Body of pancreas (tissue), 4 donors: ENCODE measurements around the gene PKN1. TPM values are rescaled to one million over a fixed set of nuclear protein-coding genes. Genes with fewer than 3 reads are reported as not detected.
A peak's percentile ranks its signal among the peaks of the same experiment; 100 is the strongest.
"Not testable (repeated sequence)": the region's sequence is repeated elsewhere in the genome, so short reads cannot be mapped to it uniquely, and the experiment has no call there.

Experiments
- ATAC-seq: fragments of 150-250 bp; one replicate; pipeline ENCODE4 v1.9.1; 2016
- DNase-seq, 4 donors: peaks; one replicate each; pipeline ENCODE4 v3.0.0-alpha.2; 2019
- H3K27ac ChIP-seq, 4 donors: fragments of 200-600 bp; sonication (generic); 1 replicate in 3 of 4; 2 replicates in 1 of 4; pipeline versions ENCODE4 v1.5.1 to v1.6.1; 2016 to 2019; ENCODE audit warnings: mild to moderate bottlenecking in 1 of 4, mixed read lengths in 1 of 4, moderate library complexity in 1 of 4
- H3K27me3 ChIP-seq, 2 donors: fragments of 200-600 bp; sonication (generic); one replicate each; pipeline ENCODE4 v1.6.0; 2016; ENCODE audit warnings: mild to moderate bottlenecking in 1 of 2
- H3K36me3 ChIP-seq, 2 donors: fragments of 200-600 bp; sonication (generic); replicated peaks in 1 of 2; 2 replicates each; pipeline ENCODE4 v1.5.1; 2016; ENCODE audit warnings: low read depth in 2 of 2; ENCODE audit not compliant: insufficient read depth in 1 of 2
- H3K4me1 ChIP-seq: fragments of 200-600 bp; sonication (generic); one replicate; pipeline ENCODE4 v1.6.0; 2016
- H3K4me3 ChIP-seq, 2 donors: fragments of 200-600 bp; sonication (generic); 1 replicate in 1 of 2; 2 replicates in 1 of 2; pipeline ENCODE4 v1.5.1; 2016 to 2019
- H3K9me3 ChIP-seq, 3 donors: fragments of 200-600 bp; sonication (generic); 1 replicate in 2 of 3; 2 replicates in 1 of 3; pipeline ENCODE4 v1.5.1; 2016
- CTCF ChIP-seq, 7 experiments: fragments of 450-650 bp in 4 of 7; fragments of 200-600 bp in 3 of 7; sonication (generic) in 3 of 7; IDR thresholded peaks; one replicate each; pipeline ENCODE4 v1.5.1; 2016 to 2019; ENCODE audit warnings: antibody characterized with exemption in 7 of 7
- POLR2A ChIP-seq, 3 donors: fragments of 450-650 bp; IDR thresholded peaks; one replicate each; pipeline ENCODE4 v1.6.1; 2016; ENCODE audit warnings: antibody characterized with exemption in 3 of 3, mild to moderate bottlenecking in 2 of 3
- WGBS, 2 donors: methylation state at CpG; one replicate each; pipeline ENCODE4 v1.1.5; 2017; 5-methylcytosine and 5-hydroxymethylcytosine counted together
- intact Hi-C: fragments of 100-400 bp; cut with DNase I; formaldehyde crosslinking; loops from one replicate; pipeline ENCODE4 v1.15.1; 2023
- total RNA-seq, 2 donors: library from RNA; depleted of rRNA; stranded (reverse); fragments of >200 nt; gene quantifications; one replicate each; pipeline ENCODE4 v1.1.0, GENCODE V29; 2016

The PKN1 gene
- total RNA-seq, 2 donors from 2014 or later: 82.5 to 83.4 TPM

- TF ChIP-seq CTCF (IDR thresholded peaks at IDR 0.05) (no peak), POLR2A (IDR thresholded peaks at IDR 0.05) (no peak)
- peaks cover 11% of the 10 kb centered on the region for H3K4me1 ChIP-seq
- H3K4me3 ChIP-seq: no peak overlapping the region
- intact Hi-C loops: no loop called here
- H3K9me3 ChIP-seq: no peaks in the 10 kb centered on the region
- DNase-seq (peak in 1 of 4 donors; percentile 60), ATAC-seq (no peak)
- H3K27ac ChIP-seq: peak overlapping the region in 1 of 4 donors; percentile 8
- 78 to 89% methylated on average over 26 of the region's 26 CpGs for WGBS, 2 donors
- H3K27me3 ChIP-seq: no peaks in the 10 kb centered on the region
- H3K36me3 ChIP-seq: peaks cover 0 to 5% of the 10 kb centered on the region in 2 donors
Measured at GRCh38 chr19:14402332-14403144, 30.6 kb upstream of the PKN1 start.

DNA sequence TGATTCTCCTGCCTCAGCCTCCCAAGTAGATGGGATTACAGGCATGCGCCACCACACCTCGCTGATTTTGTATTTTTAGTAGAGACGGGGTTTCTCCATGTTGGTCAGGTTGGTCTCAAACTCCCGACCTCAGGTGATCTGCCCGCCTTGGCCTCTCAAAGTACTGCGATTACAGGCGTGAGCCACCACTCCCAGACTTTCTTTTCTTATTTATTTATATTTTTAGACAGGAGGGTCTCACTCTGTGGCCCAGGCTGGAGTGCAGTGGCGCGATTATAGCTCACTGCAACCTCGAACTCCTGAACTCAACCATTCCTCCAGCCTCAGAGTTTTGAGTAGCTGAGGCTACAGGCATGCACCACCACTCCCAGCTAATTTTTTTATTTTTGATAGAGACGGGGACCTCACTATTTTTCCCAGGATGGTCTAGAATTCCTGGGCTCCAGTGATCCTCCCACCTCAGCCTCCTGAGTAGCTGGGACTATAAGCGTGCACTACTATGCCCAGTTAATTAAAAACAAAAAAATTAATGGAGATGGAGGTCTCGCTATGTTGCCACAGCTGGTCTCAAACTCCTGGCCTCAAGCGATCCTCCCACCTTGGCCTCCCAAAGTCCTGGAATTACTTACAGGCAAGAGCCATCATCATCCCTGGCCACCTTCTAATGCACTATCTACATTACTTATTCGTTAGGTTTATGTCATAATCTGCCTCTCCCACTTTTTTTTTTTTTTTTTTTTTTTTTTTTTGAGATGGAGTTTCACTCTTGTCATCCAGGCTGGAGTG is 29.8 kb upstream of the PKN1 start:
- peaks cover 11% of the 10 kb centered on the region for H3K4me1 ChIP-seq
- intact Hi-C loops, H3K36me3 ChIP-seq, DNase-seq, H3K4me3 ChIP-seq, ATAC-seq, H3K27me3 ChIP-seq, H3K9me3 ChIP-seq, H3K27ac ChIP-seq: not testable (repeated sequence)
- 92 to 94% methylated on average over 15 of the region's 15 CpGs for WGBS, 2 donors

GRCh38 chr19:14404312-14404711 is 28.8 kb upstream of the PKN1 start:
- H3K36me3 ChIP-seq: peaks cover 11 to 15% of the 10 kb centered on the region in 2 donors
- TF ChIP-seq POLR2A (IDR thresholded peaks at IDR 0.05) (no peak), CTCF (IDR thresholded peaks at IDR 0.05) (no peak)
- peaks cover 11% of the 10 kb centered on the region for H3K4me1 ChIP-seq
- WGBS, 2 donors: 68 to 75% methylated on average over 6 to 9 of the region's 9 CpGs
- H3K4me3 ChIP-seq: no peak overlapping the region
- H3K9me3 ChIP-seq: no peaks in the 10 kb centered on the region
- ATAC-seq: no peak
- intact Hi-C loops: no loop called here
- H3K27me3 ChIP-seq: no peaks in the 10 kb centered on the region
- no peak overlapping the region for H3K27ac ChIP-seq
- no peak for DNase-seq

- Histone ChIP-seq H3K36me3 (peaks cover 22 to 26% of the 10 kb centered on the region in 2 donors), H3K27ac (peak overlapping the region in 2 of 4 donors; percentile 53 to 73), H3K27me3 (no peaks in the 10 kb centered on the region), H3K4me1 (peaks cover 11% of the 10 kb centered on the region), H3K9me3 (no peaks in the 10 kb centered on the region), H3K4me3 (no peak overlapping the region)
- ATAC-seq: no peak
- 84 to 94% methylated on average over 5 to 6 of the region's 6 CpGs for WGBS, 2 donors
- DNase-seq: no peak
- TF ChIP-seq POLR2A (IDR thresholded peaks at IDR 0.05) (no peak), CTCF (IDR thresholded peaks at IDR 0.05) (no peak)
- intact Hi-C loops: no loop called here
Measured at GRCh38 chr19:14405380-14405757, 27.7 kb upstream of the PKN1 start.
